Bladder microvascular endothelial cell (primary cell): ENCODE data around the gene TWIST1. TPM values are rescaled to one million over a fixed set of nuclear protein-coding genes. Genes with fewer than 3 reads are reported as not detected.

Experiments used
- total RNA-seq: library from RNA; depleted of rRNA; stranded (reverse); fragments of >200 nt; gene quantifications from 2 replicates; pipeline ENCODE4 v1.2.3, GENCODE V29; 2014

Gene TWIST1
- total RNA-seq: 0.16 TPM in 1 of 2 replicates, not detected in the other

DNA sequence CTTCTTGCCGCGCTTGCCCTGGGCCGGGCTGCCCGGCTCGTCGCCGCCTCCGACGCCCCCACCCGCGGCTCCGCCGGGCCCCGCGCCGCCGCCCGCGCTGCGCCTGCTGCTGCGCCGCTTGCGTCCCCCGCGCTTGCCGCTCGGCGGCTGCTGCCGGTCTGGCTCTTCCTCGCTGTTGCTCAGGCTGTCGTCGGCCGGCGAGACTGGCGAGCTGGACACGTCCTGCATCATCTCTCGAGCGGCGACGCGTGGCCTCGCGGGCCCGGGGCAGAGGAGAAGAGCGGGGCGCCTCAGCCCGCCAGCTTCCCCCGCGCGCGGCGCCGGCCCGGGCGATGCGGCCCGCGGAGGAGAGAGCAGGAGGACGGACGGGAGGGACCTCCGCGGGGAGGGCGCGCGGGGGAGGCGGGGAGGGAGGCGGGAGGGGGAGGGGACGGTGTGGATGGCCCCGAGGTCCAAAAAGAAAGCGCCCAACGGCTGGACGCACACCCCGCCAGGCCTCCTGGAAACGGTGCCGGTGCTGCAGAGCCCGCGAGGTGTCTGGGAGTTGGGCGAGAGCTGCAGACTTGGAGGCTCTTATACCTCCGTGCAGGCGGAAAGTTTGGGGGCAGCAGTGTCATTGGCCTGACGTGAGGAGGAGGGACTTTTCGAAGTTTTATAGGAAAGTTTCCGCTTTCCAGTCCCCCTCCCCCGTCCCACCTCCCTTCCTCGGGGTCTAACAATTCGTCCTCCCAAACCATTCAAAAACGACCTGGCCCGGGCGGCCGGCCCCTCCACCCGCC is at the start of gene TWIST1:
TWIST1 (minus strand) TSS at position 546 of the 779 bp plus-strand sequence; CDS start at position 231, 315 bp downstream.

DNA sequence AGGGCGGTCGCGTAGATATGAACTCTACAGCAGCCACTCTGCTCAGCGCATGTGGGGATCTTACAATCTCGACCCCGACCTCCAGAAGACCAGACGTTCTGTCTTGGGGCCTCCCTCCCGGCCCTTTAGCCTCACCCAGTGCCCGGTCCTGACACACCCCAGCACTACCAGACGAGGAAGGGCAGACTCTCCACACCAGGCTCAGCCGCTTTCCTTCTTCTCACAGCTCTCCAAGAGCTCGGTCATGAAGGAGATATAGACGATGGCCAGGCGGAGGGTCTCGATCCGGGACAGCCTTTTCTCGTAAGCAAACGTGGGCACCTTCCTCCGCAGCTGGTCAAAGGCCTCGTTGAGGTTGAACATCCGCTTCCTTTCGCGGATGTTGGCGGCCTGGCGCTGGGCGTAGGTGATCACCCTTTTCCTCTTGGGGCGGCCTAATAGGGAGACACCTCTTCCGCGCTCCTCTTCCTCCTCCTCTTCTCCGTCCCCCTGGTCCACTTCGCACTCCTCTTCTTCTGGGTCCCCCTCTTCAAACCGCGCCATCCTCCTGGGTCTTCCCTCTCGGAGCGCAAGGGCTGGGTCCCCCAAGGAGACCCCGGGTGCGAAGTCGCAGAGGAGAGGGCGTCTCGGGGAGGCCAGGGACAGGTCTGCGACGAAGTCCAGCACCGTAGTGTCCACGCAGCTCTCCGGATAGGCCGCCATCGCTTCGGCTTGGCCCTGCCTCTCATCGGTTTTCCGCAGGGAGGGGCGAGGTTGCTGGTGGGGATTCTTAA is 27.4 kb upstream of the TWIST1 start, which contains the start of gene FERD3L:
FERD3L (minus strand) TSS at position 761 of the 773 bp plus-strand sequence; CDS start at position 702, 59 bp downstream.

Other genes starting within 250 kb of the TWIST1 start
- not detected in 2 replicates for gene FERD3L, start 27.8 kb upstream of the TWIST1 start, total RNA-seq